Breast epithelium (tissue), 4 donors: ENCODE results near the gene ACTR3. TPM values are rescaled to one million over a fixed set of nuclear protein-coding genes. Genes with fewer than 3 reads are reported as not detected.

Experiments used
- DNase-seq, 2 donors: peaks; one replicate each; pipeline ENCODE4 v3.0.0-alpha.2; 2019; ENCODE audit warnings: low spot score in 2 of 2
- H3K27ac ChIP-seq, 2 donors: fragments of 200-600 bp; sonication (generic) in 1 of 2; one replicate each; pipeline ENCODE4 v1.5.1; 2016 to 2019; ENCODE audit warnings: mild to moderate bottlenecking in 1 of 2
- H3K27me3 ChIP-seq, 2 donors: fragments of 200-600 bp; sonication (generic) in 1 of 2; one replicate each; pipeline versions ENCODE4 v1.5.1 to v1.6.0; 2017 to 2019; ENCODE audit warnings: control low read depth in 1 of 2, mild to moderate bottlenecking in 1 of 2
- H3K36me3 ChIP-seq: fragments of 200-600 bp; one replicate; pipeline ENCODE4 v1.5.1; 2019
- H3K4me1 ChIP-seq, 2 donors: fragments of 200-600 bp; sonication (generic); one replicate each; pipeline ENCODE4 v1.5.1; 2016 to 2019; ENCODE audit warnings: control low read depth in 1 of 2
- H3K4me3 ChIP-seq, 3 donors: fragments of 200-600 bp; sonication (generic); 1 replicate in 2 of 3; 2 replicates in 1 of 3; pipeline ENCODE4 v1.5.1; 2016 to 2019; ENCODE audit warnings: mild to moderate bottlenecking in 3 of 3, moderate library complexity in 2 of 3
- H3K9me3 ChIP-seq, 2 donors: fragments of 200-600 bp; sonication (generic) in 1 of 2; one replicate each; pipeline ENCODE4 v1.5.1; 2016 to 2019; ENCODE audit warnings: control low read depth in 1 of 2
- CTCF ChIP-seq, 3 donors: fragments of 450-650 bp; IDR thresholded peaks; one replicate each; pipeline ENCODE4 v1.5.1; 2016 to 2017; ENCODE audit warnings: antibody characterized with exemption in 3 of 3, mild to moderate bottlenecking in 3 of 3, moderate library complexity in 3 of 3
- POLR2A ChIP-seq: fragments of 450-650 bp; IDR thresholded peaks from one replicate; pipeline ENCODE4 v1.6.1; 2016; ENCODE audit warnings: antibody characterized with exemption, mild to moderate bottlenecking, moderate library complexity
- POLR2AphosphoS5 ChIP-seq, 3 donors: sonication (generic); formaldehyde crosslinking; IDR thresholded peaks; one replicate each; pipeline ENCODE4 v1.6.1; 2017; ENCODE audit warnings: antibody characterized with exemption in 3 of 3
- intact Hi-C: fragments of 100-400 bp; cut with DNase I; formaldehyde crosslinking; loops from one replicate; pipeline ENCODE4 v1.15.1; 2023; ENCODE audit warnings: low total_unique reads
- total RNA-seq, 3 donors: library from RNA; depleted of rRNA; stranded (reverse); fragments of >200 nt; gene quantifications; one replicate each; pipeline ENCODE4 v1.1.0, GENCODE V29; 2016

Gene ACTR3
- total RNA-seq, 3 donors from 2014 or later = 98.4 to 150 (median 117) TPM

DNA sequence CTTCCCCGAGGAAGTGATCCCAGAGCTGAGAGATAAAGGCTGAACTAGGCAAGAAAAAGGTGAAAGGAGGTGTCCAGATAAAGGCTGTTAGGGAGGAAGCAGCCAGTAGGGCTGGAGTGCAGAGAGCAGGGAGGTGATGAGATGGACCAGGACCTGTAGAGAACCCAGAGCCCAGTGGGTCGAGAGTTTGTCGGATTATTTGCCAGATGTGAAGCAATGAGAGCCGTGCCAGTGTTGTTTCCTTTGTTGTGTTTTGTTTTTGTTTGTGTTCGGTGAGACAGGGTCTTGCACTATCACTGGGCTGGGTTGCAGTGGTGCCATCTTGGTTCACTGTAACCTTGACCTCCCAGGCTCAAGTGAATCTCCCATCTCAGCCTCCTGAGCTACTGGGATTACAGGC is 111.3 kb downstream of the ACTR3 start:
- Histone ChIP-seq H3K4me1 (no peaks in the 10 kb centered on the region), H3K27ac (no peak overlapping the region), H3K27me3 (no peaks in the 10 kb centered on the region), H3K4me3 (no peak overlapping the region), H3K36me3 (no peaks in the 10 kb centered on the region), H3K9me3 (no peaks in the 10 kb centered on the region)
- TF ChIP-seq CTCF (IDR thresholded peaks at IDR 0.05) (no peak), POLR2AphosphoS5 (IDR thresholded peaks at IDR 0.05) (no peak), POLR2A (no peak)
- intact Hi-C loops = no loop called here
- DNase-seq = no peak

DNA sequence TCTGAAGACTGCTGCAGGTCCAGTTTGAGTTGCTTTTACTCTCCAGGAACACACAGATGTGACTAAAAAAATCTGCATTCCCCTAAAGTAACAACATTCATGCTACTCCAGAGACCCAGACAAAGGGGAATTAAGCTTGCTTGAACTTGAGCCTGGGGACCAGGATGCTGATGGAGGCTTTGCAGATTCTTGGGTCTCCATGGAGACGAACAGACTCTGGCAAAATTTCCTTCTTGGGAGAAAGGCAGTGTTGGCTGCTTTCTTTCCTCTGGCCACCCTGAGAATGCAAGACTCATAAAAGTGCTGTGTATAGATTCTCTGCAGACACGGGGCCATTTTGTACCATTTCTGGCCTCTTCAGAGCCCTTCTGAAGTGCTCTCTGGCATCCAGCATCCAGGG is 112.0 kb downstream of the ACTR3 start:
- intact Hi-C loops = no loop called here
- no peak for TF ChIP-seq POLR2AphosphoS5 (IDR thresholded peaks at IDR 0.05)
- H3K4me1 ChIP-seq = no peaks in the 10 kb centered on the region
- no peak for DNase-seq
- H3K27ac ChIP-seq = no peak overlapping the region
- no peaks in the 10 kb centered on the region for H3K36me3 ChIP-seq
- no peaks in the 10 kb centered on the region for H3K27me3 ChIP-seq
- no peak overlapping the region for H3K4me3 ChIP-seq
- H3K9me3 ChIP-seq = no peaks in the 10 kb centered on the region

DNA sequence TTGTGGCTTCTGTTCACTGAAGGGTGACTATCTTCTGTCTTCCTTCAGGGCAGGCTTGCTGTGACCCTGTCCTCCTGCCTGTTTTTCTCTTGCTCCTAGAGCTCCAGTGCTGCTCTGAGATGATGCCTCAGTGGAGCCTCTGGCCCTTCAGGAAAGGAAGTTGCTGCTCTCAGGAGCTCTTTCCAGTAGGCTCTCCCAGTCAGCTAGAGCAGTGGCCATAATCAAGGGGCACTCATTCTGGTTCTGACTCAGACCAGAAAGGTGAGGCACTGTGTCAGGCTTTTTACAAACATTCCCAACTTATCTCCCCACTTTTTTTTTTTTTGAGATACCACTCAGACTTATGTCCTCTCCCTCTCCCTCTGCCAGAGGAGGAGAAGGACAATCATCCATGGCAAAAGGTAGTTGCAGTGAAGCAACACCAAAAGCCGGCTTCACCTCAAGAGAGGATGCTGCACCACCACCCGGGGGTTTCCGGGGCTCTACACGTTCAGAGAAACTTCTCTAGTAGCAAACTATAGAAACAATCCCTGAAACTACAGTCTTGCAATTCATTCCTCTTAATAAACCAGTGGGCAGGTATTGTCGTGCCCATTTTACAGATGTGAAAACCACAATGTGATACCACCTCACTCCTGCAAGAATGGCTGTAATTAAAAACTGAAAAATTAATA is 115.4 kb downstream of the ACTR3 start:
- H3K27ac ChIP-seq = no peak overlapping the region
- no peak for TF ChIP-seq POLR2A
- TF ChIP-seq CTCF (IDR thresholded peaks at IDR 0.05) = no peak
- TF ChIP-seq POLR2AphosphoS5 (IDR thresholded peaks at IDR 0.05) = no peak
- no peaks in the 10 kb centered on the region for H3K9me3 ChIP-seq
- intact Hi-C loops = no loop called here
- H3K4me1 ChIP-seq = no peaks in the 10 kb centered on the region
- no peaks in the 10 kb centered on the region for H3K27me3 ChIP-seq
- no peak for DNase-seq
- H3K36me3 ChIP-seq = no peaks in the 10 kb centered on the region
- H3K4me3 ChIP-seq = no peak overlapping the region

DNA sequence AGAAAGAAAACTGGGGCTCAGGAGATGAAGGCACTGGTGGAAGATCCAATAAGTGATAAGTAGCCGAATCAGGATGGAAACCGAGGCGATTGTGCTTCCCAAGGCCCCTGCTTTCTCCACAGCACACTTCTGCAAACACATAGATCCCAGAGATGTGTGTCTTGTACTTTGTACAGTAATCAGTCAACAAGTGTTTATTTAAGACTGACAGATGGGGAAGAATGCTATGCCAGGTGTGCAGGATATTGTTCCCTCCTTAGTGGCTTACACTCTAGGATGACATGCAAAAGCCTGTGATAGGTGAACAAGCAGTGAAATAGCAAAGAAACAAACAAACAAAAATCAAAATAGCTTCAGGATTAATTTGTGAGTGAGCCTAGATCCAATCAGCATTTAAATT is 116.6 kb downstream of the ACTR3 start:
- no peaks in the 10 kb centered on the region for H3K9me3 ChIP-seq
- H3K27ac ChIP-seq = no peak overlapping the region
- intact Hi-C loops = no loop called here
- no peaks in the 10 kb centered on the region for H3K4me1 ChIP-seq
- H3K36me3 ChIP-seq = no peaks in the 10 kb centered on the region
- H3K4me3 ChIP-seq = no peak overlapping the region
- TF ChIP-seq POLR2A (no peak), POLR2AphosphoS5 (IDR thresholded peaks at IDR 0.05) (no peak), CTCF (IDR thresholded peaks at IDR 0.05) (no peak)
- no peaks in the 10 kb centered on the region for H3K27me3 ChIP-seq
- DNase-seq = no peak

DNA sequence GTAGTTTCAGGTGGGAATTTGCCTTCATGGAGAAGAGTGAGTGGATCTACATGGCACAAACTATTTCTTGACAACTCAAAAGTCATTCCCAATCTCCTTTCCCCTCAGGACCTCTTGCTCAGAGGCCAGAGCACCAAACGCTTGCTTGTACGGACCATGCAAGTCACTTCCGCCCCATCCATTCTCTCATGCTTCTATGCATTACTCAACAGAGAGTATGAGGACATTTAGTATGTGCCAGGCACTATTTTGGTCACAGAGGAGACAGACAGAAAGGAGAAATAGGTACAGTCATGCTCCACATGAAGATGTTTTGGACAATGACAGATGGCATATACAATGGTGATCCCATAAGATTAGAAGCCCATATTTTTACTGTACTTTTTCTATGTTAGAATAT is 117.5 kb downstream of the ACTR3 start:
- Histone ChIP-seq H3K27me3 (no peaks in the 10 kb centered on the region), H3K9me3 (no peaks in the 10 kb centered on the region), H3K4me1 (no peaks in the 10 kb centered on the region), H3K4me3 (no peak overlapping the region), H3K36me3 (no peaks in the 10 kb centered on the region), H3K27ac (no peak overlapping the region)
- DNase-seq = no peak
- TF ChIP-seq POLR2A = no peak
- no peak for TF ChIP-seq CTCF (IDR thresholded peaks at IDR 0.05)
- no peak for TF ChIP-seq POLR2AphosphoS5 (IDR thresholded peaks at IDR 0.05)
- intact Hi-C loops = no loop called here

GRCh38 chr2:114008720-114009119 is 118.8 kb downstream of the ACTR3 start:
- H3K27ac ChIP-seq = no peak overlapping the region
- no peak overlapping the region for H3K4me3 ChIP-seq
- TF ChIP-seq POLR2AphosphoS5 (IDR thresholded peaks at IDR 0.05) (no peak), CTCF (IDR thresholded peaks at IDR 0.05) (no peak), POLR2A (no peak)
- DNase-seq = no peak
- intact Hi-C loops = no loop called here
- H3K4me1 ChIP-seq = no peaks in the 10 kb centered on the region
- H3K36me3 ChIP-seq = no peaks in the 10 kb centered on the region
- no peaks in the 10 kb centered on the region for H3K9me3 ChIP-seq
- H3K27me3 ChIP-seq = no peaks in the 10 kb centered on the region
